Breast epithelium (tissue), 4 donors: ENCODE measurements around the gene CNR1. TPM values are rescaled to one million over a fixed set of nuclear protein-coding genes. Genes with fewer than 3 reads are reported as not detected.
A peak's percentile ranks its signal among the peaks of the same experiment; 100 is the strongest.

Source experiments
- DNase-seq, 2 donors: peaks; one replicate each; pipeline ENCODE4 v3.0.0-alpha.2; 2019; ENCODE audit warnings: low spot score in 2 of 2
- H3K27ac ChIP-seq, 2 donors: fragments of 200-600 bp; sonication (generic) in 1 of 2; one replicate each; pipeline ENCODE4 v1.5.1; 2016 to 2019; ENCODE audit warnings: mild to moderate bottlenecking in 1 of 2
- H3K27me3 ChIP-seq, 2 donors: fragments of 200-600 bp; sonication (generic) in 1 of 2; one replicate each; pipeline versions ENCODE4 v1.5.1 to v1.6.0; 2017 to 2019; ENCODE audit warnings: control low read depth in 1 of 2, mild to moderate bottlenecking in 1 of 2
- H3K36me3 ChIP-seq: fragments of 200-600 bp; one replicate; pipeline ENCODE4 v1.5.1; 2019
- H3K4me1 ChIP-seq, 2 donors: fragments of 200-600 bp; sonication (generic); one replicate each; pipeline ENCODE4 v1.5.1; 2016 to 2019; ENCODE audit warnings: control low read depth in 1 of 2
- H3K4me3 ChIP-seq, 3 donors: fragments of 200-600 bp; sonication (generic); 1 replicate in 2 of 3; 2 replicates in 1 of 3; pipeline ENCODE4 v1.5.1; 2016 to 2019; ENCODE audit warnings: mild to moderate bottlenecking in 3 of 3, moderate library complexity in 2 of 3
- H3K9me3 ChIP-seq, 2 donors: fragments of 200-600 bp; sonication (generic) in 1 of 2; one replicate each; pipeline ENCODE4 v1.5.1; 2016 to 2019; ENCODE audit warnings: control low read depth in 1 of 2
- POLR2A ChIP-seq: fragments of 450-650 bp; IDR thresholded peaks from one replicate; pipeline ENCODE4 v1.6.1; 2016; ENCODE audit warnings: antibody characterized with exemption, mild to moderate bottlenecking, moderate library complexity
- POLR2AphosphoS5 ChIP-seq, 3 donors: sonication (generic); formaldehyde crosslinking; IDR thresholded peaks; one replicate each; pipeline ENCODE4 v1.6.1; 2017; ENCODE audit warnings: antibody characterized with exemption in 3 of 3
- intact Hi-C: fragments of 100-400 bp; cut with DNase I; formaldehyde crosslinking; loops from one replicate; pipeline ENCODE4 v1.15.1; 2023; ENCODE audit warnings: low total_unique reads
- total RNA-seq, 3 donors: library from RNA; depleted of rRNA; stranded (reverse); fragments of >200 nt; gene quantifications; one replicate each; pipeline ENCODE4 v1.1.0, GENCODE V29; 2016
- TF ChIP-seq, protein P1 (sequence below), 3 donors: fragments of 450-650 bp; IDR thresholded peaks; one replicate each; pipeline ENCODE4 v1.5.1; 2016 to 2017; ENCODE audit warnings: antibody characterized with exemption in 3 of 3, mild to moderate bottlenecking in 3 of 3, moderate library complexity in 3 of 3

CNR1 gene
- total RNA-seq, 3 donors from 2014 or later: 9.4 to 34.2 (median 30.2) TPM

DNA sequence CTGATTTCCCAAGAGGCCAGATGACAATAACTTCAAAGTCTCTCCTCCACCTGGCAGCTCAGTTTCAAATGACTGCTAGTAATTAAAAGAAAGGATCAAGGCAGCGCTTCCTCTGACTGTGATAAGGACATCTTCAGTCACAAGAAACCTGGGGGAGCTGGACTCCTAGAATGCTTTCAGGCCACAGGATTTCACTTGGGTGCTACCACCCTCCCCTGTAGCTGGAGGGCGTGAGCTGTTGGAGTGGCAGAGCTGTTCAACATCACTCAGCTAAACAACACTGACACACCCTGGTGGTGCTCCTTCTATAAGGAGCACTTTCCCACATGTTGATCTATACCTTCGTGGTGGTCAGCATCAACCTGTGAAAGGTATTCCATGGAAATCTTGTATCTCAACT lies 2.2 kb upstream of the CNR1 start:
- Histone ChIP-seq H3K36me3 (no peaks in the 10 kb centered on the region), H3K27me3 (peaks cover 0 to 40% of the 10 kb centered on the region in 2 donors), H3K4me1 (no peaks in the 10 kb centered on the region), H3K4me3 (no peak overlapping the region), H3K9me3 (no peaks in the 10 kb centered on the region), H3K27ac (no peak overlapping the region)
- TF ChIP-seq, protein P1, sequence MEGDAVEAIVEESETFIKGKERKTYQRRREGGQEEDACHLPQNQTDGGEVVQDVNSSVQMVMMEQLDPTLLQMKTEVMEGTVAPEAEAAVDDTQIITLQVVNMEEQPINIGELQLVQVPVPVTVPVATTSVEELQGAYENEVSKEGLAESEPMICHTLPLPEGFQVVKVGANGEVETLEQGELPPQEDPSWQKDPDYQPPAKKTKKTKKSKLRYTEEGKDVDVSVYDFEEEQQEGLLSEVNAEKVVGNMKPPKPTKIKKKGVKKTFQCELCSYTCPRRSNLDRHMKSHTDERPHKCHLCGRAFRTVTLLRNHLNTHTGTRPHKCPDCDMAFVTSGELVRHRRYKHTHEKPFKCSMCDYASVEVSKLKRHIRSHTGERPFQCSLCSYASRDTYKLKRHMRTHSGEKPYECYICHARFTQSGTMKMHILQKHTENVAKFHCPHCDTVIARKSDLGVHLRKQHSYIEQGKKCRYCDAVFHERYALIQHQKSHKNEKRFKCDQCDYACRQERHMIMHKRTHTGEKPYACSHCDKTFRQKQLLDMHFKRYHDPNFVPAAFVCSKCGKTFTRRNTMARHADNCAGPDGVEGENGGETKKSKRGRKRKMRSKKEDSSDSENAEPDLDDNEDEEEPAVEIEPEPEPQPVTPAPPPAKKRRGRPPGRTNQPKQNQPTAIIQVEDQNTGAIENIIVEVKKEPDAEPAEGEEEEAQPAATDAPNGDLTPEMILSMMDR (IDR thresholded peaks at IDR 0.05): no peak
- TF ChIP-seq POLR2A: no peak
- TF ChIP-seq POLR2AphosphoS5 (IDR thresholded peaks at IDR 0.05): no peak
- intact Hi-C loops: no loop called here
- no peak for DNase-seq

DNA sequence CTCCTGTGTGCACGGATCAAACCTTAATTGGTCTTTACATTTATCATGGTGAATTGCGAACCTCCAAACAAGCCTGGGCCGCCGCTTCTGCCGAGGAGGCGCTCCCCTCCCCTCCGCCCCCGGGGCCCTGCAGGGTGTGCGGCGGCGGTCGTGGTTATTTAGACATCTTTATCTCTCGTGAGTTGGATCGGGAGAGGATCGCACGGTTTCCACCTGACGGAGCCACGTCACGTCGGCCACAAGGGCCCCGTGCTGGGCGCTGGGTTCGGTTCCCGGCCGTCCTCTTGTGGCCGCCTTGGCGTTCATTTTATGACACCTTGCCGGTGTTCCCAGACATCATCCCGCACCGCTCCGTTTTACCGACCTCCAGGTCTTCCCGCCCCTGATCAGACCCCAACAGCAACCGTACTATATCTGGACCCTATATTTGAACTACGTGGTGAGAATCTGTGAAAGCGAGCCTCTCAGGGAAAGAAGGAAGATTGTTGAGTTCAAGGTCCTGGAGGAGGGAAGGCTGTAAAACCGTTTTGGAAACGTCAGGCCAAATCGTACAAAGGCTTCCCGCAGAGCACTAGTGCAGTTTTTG lies 1.3 kb upstream of the CNR1 start:
- TF ChIP-seq, protein P1 (IDR thresholded peaks at IDR 0.05): no peak
- TF ChIP-seq POLR2AphosphoS5 (IDR thresholded peaks at IDR 0.05): no peak
- TF ChIP-seq POLR2A: no peak
- H3K4me1 ChIP-seq: no peaks in the 10 kb centered on the region
- H3K27ac ChIP-seq: no peak overlapping the region
- intact Hi-C loops: no loop called here
- DNase-seq: no peak
- H3K36me3 ChIP-seq: no peaks in the 10 kb centered on the region
- H3K9me3 ChIP-seq: no peaks in the 10 kb centered on the region
- H3K27me3 ChIP-seq: peaks cover 0 to 46% of the 10 kb centered on the region in 2 donors
- H3K4me3 ChIP-seq: peak overlapping the region; percentile 53 to 80 (median 60)

DNA sequence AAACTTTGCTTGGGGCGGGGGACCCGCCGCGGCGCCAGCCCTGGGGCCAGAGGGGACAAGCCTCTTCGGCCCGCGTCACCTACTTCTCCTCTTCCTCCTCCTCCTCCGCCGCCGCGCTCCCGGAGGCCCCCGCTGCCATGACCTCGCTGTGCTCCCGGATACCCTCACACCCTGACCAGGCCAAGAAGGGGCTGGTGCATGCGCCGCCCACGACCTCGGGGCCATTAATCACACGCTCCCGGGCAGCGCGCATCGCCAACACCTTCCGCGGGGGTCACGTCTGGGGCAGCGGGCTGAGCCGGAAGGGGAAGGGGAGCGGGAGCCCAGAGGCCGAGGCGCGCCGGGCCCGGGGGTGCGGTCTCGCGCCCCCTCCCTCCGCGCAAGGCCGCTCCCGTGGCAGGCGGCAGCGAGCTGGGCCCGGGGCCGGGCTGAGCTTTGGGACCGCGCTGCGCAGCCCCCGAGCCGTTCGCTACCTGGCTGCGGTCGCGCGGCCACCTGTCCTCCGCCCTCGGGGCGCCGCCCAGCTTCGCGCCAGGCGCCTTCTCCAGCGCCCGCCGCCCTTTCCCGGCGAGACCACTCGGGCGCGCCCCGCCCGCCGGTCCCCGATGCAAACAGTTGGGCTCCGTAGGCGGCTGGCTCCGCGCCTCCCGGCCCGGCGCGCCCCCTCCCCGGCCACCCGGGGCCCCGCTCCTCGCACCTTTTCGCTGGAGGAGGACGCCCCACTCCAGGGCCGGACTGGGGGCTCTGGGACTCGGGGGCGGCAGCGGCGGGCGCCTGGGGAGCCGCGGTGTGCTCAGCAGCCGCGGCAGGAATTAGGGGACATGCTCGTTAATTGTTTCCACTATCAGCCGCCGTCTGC lies 575 bp upstream of the CNR1 start:
- peaks cover 0 to 46% of the 10 kb centered on the region in 2 donors for H3K27me3 ChIP-seq
- H3K27ac ChIP-seq: no peak overlapping the region
- no peaks in the 10 kb centered on the region for H3K9me3 ChIP-seq
- no peaks in the 10 kb centered on the region for H3K4me1 ChIP-seq
- no peaks in the 10 kb centered on the region for H3K36me3 ChIP-seq
- TF ChIP-seq, protein P1 (IDR thresholded peaks at IDR 0.05): no peak
- TF ChIP-seq POLR2A: no peak
- intact Hi-C loops: no loop called here
- DNase-seq: no peak
- peak overlapping the region; percentile 53 to 80 (median 60) for H3K4me3 ChIP-seq

DNA sequence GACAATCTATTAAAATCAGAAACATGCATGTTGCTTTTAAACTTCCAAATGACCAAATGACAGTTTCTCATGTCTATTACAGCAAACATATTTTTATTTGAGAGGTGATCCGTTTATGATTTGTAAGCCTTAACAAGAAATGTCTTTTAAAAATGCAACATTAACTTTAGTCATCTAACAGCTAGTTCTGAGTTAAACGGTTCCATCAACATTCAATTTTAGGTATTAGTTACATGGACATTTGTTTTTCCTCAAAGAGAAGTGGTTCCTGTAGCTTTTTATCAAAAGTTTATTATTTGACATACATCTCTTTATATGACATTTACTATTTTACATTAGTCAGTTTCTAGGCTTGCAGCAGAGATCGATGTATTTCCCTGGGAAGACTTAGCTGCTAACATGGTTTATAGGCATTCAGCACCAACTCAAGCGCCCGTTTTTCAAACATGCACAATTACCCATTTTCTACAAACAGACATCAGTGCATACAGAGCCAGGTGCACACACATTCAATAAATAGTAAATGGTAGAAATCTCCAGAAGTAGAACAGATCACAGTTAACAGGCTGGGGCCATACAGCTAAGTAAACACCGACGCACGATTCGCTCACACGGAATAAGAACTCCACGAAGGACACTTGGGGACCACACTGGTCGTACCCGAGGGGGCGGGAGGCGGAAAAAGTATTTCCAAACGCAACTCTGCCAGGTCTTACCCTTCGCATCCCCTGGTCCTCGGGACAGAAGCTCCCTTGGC lies 882 bp downstream of the CNR1 start:
- intact Hi-C loops: no loop called here

More for the DNA sequence above, 882 bp downstream of the CNR1 start:
- no peak for DNase-seq
- H3K27me3 ChIP-seq: peaks cover 0 to 46% of the 10 kb centered on the region in 2 donors
- no peaks in the 10 kb centered on the region for H3K9me3 ChIP-seq
- TF ChIP-seq, protein P1 (IDR thresholded peaks at IDR 0.05): no peak
- TF ChIP-seq POLR2A: no peak
- peak overlapping the region; percentile 7 to 28 for H3K27ac ChIP-seq
- H3K4me3 ChIP-seq: peak overlapping the region; percentile 53 to 80 (median 60)
- no peaks in the 10 kb centered on the region for H3K36me3 ChIP-seq
- no peaks in the 10 kb centered on the region for H3K4me1 ChIP-seq
